ENCODE data around the gene CSNK1D.

The CSNK1D gene

GRCh38 chr17:82295472-82295814, 21.9 kb upstream of the CSNK1D start:
- DNase-seq (ENCODE audit: low read depth in 2 of 3, low spot score in 2 of 3) = no peak

- DNase-seq (ENCODE audit: low read depth in 2 of 3, low spot score in 2 of 3) = no peak
These were observed 20.7 kb upstream of the CSNK1D start for GRCh38 chr17:82294064-82294773.

GRCh38 chr17:82292251-82293154, 19.0 kb upstream of the CSNK1D start:
- peak in 1 of 3 experiments; percentile 85 for DNase-seq (ENCODE audit: low read depth in 2 of 3, low spot score in 2 of 3)

GRCh38 chr17:82291582-82292250, 18.2 kb upstream of the CSNK1D start:
- no peak for DNase-seq (ENCODE audit: low read depth in 2 of 3, low spot score in 2 of 3)

GRCh38 chr17:82287868-82288801, 14.6 kb upstream of the CSNK1D start:
- no peak for DNase-seq (ENCODE audit: low read depth in 2 of 3, low spot score in 2 of 3)

GRCh38 chr17:82287013-82287867, 13.7 kb upstream of the CSNK1D start:
- no peak for DNase-seq (ENCODE audit: low read depth in 2 of 3, low spot score in 2 of 3)

GRCh38 chr17:82285141-82285540, 11.6 kb upstream of the CSNK1D start:
- no peak for DNase-seq (ENCODE audit: low read depth in 2 of 3, low spot score in 2 of 3)

GRCh38 chr17:82283208-82283749, 9.8 kb upstream of the CSNK1D start:
- DNase-seq (ENCODE audit: low read depth in 2 of 3, low spot score in 2 of 3) = no peak

- DNase-seq (ENCODE audit: low read depth in 2 of 3, low spot score in 2 of 3) = no peak
These were observed 9.0 kb upstream of the CSNK1D start for GRCh38 chr17:82282239-82283207.

GRCh38 chr17:82281502-82282238, 8.2 kb upstream of the CSNK1D start:
- DNase-seq (ENCODE audit: low read depth in 2 of 3, low spot score in 2 of 3) = no peak

GRCh38 chr17:82281076-82281475, 7.6 kb upstream of the CSNK1D start:
- no peak for DNase-seq (ENCODE audit: low read depth in 2 of 3, low spot score in 2 of 3)

- DNase-seq (ENCODE audit: low read depth in 2 of 3, low spot score in 2 of 3) = no peak
These were observed 7.0 kb upstream of the CSNK1D start for GRCh38 chr17:82280537-82280936.

GRCh38 chr17:82278786-82279391, 5.4 kb upstream of the CSNK1D start:
- no peak for DNase-seq (ENCODE audit: low read depth in 2 of 3, low spot score in 2 of 3)

GRCh38 chr17:82278308-82278707, 4.8 kb upstream of the CSNK1D start:
- no peak for DNase-seq (ENCODE audit: low read depth in 2 of 3, low spot score in 2 of 3)

- no peak for DNase-seq (ENCODE audit: low read depth in 2 of 3, low spot score in 2 of 3)
These were observed 4.4 kb upstream of the CSNK1D start for GRCh38 chr17:82277851-82278250.

- DNase-seq (ENCODE audit: low read depth in 2 of 3, low spot score in 2 of 3) = no peak
These were observed 3.4 kb upstream of the CSNK1D start for GRCh38 chr17:82276938-82277337.

GRCh38 chr17:82275326-82275725, 1.8 kb upstream of the CSNK1D start:
- no peak for DNase-seq (ENCODE audit: low read depth in 2 of 3, low spot score in 2 of 3)

Data from activated CD8-positive, alpha-beta memory T cell treated with anti-CD3 and anti-CD28 coated beads for 48 hours (primary cell).